Prostate gland (tissue), 2 donors: ENCODE results near the gene TMC4.

Experiments
- CTCF ChIP-seq, 4 experiments: fragments of 200-600 bp in 2 of 4; fragments of 450-650 bp in 2 of 4; sonication (generic) in 2 of 4; IDR thresholded peaks; 1 replicate in 3 of 4; 2 replicates in 1 of 4; pipeline ENCODE4 v1.5.1; 2016 to 2019; ENCODE audit warnings: antibody characterized with exemption in 4 of 4, mild to moderate bottlenecking in 2 of 4, moderate library complexity in 2 of 4
- POLR2A ChIP-seq: fragments of 450-650 bp; IDR thresholded peaks from one replicate; pipeline ENCODE4 v1.6.1; 2016; ENCODE audit warnings: antibody characterized with exemption, mild to moderate bottlenecking

- TF ChIP-seq CTCF (IDR thresholded peaks at IDR 0.05) = no peak
- no peak for TF ChIP-seq POLR2A
Measured at GRCh38 chr19:54138489-54139256, 34.3 kb downstream of the TMC4 start.
